Esophagus muscularis mucosa (tissue), 4 donors: ENCODE measurements around the gene TMEM235. TPM values are rescaled to one million over a fixed set of nuclear protein-coding genes. Genes with fewer than 3 reads are reported as not detected.

Source experiments
- DNase-seq: peaks from one replicate; pipeline ENCODE4 v3.0.0-alpha.2; 2017; ENCODE audit errors: extremely low spot score
- H3K27ac ChIP-seq, 4 donors: fragments of 200-600 bp; sonication (generic); replicated peaks in 1 of 4; 1 replicate in 3 of 4; 2 replicates in 1 of 4; pipeline ENCODE4 v1.5.1; 2016 to 2019; ENCODE audit warnings: mild to moderate bottlenecking in 1 of 4
- H3K27me3 ChIP-seq, 4 donors: fragments of 200-600 bp; sonication (generic); one replicate each; pipeline versions ENCODE4 v1.5.1 to v1.6.0; 2016 to 2019
- H3K36me3 ChIP-seq, 4 donors: fragments of 200-600 bp; sonication (generic); one replicate each; pipeline ENCODE4 v1.5.1; 2016 to 2019
- H3K4me1 ChIP-seq, 4 donors: fragments of 200-600 bp; sonication (generic); one replicate each; pipeline ENCODE4 v1.5.1; 2016 to 2019
- H3K4me3 ChIP-seq, 4 donors: fragments of 200-600 bp; sonication (generic); 1 replicate in 2 of 4; 2 replicates in 2 of 4; pipeline ENCODE4 v1.5.1; 2016 to 2019; ENCODE audit warnings: mild to moderate bottlenecking in 4 of 4, moderate library complexity in 1 of 4
- H3K9me3 ChIP-seq, 4 donors: fragments of 200-600 bp; sonication (generic); 1 replicate in 3 of 4; 2 replicates in 1 of 4; pipeline ENCODE4 v1.5.1; 2016 to 2019
- EP300 ChIP-seq: sonication (generic); formaldehyde crosslinking; IDR thresholded peaks from one replicate; pipeline ENCODE4 v1.6.1; 2017; ENCODE audit warnings: antibody characterized with exemption
- POLR2A ChIP-seq: fragments of 450-650 bp; IDR thresholded peaks from one replicate; pipeline ENCODE4 v1.6.1; 2017; ENCODE audit warnings: antibody characterized with exemption, moderate library complexity, mild to moderate bottlenecking, low read depth
- POLR2AphosphoS5 ChIP-seq, 2 donors: sonication (generic); formaldehyde crosslinking; IDR thresholded peaks; one replicate each; pipeline ENCODE4 v1.6.1; 2017; ENCODE audit warnings: antibody characterized with exemption in 2 of 2
- WGBS: methylation state at CpG from one replicate; pipeline ENCODE4 v1.1.5; 2018; 5-methylcytosine and 5-hydroxymethylcytosine counted together
- intact Hi-C: fragments of 100-400 bp; cut with DNase I; formaldehyde crosslinking; loops from one replicate; pipeline ENCODE4 v1.15.1; 2023
- total RNA-seq, 4 donors: library from RNA; depleted of rRNA; stranded (reverse); fragments of >200 nt; gene quantifications; one replicate each; pipeline versions ENCODE4 v1.1.0 to v1.2.1, GENCODE V29; 2016
- TF ChIP-seq, protein P1 (sequence below), 3 experiments: fragments of 200-600 bp in 2 of 3; fragments of 450-650 bp in 1 of 3; sonication (generic) in 2 of 3; IDR thresholded peaks; one replicate each; pipeline ENCODE4 v1.5.1; 2017 to 2019; ENCODE audit warnings: antibody characterized with exemption in 3 of 3, mild to moderate bottlenecking in 2 of 3, moderate library complexity in 1 of 3

TMEM235 gene
- total RNA-seq, 4 donors from 2014 or later, result not detected

DNA sequence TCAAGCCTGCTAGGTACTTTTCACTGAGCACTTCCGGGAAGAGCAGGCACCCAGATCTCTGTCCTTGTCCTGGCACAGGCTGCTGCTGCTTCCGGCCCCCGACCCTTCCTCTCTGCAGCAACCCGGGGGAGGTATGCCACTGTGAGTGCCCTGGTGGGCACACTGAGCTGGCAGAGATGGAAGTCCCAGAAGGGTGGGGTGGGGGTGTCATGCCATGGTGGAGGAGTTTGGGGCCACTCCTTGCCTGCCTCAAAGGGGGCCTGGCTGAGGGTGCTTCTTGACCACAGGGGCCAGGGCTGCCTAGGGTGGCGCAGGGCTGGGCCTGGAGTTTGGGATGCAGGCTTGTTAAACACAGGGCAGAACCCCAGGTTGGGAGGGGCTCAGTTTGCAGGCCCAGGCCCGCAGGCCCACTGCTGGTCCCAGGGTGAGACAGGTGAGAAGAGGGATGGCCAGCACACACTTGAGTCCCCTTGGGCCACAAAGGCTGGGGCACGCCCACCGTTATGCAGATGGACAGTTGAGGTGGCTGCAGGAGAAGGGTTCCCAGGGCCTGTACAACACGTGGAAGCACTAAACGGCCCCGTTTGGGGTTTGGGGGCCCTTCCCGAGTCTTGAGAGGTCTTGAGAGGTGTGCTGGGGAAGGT lies 8.7 kb downstream of the TMEM235 start:
- peaks cover 0 to 8% (median 0%) of the 10 kb centered on the region in 4 donors for H3K4me1 ChIP-seq
- H3K36me3 ChIP-seq, result no peaks in the 10 kb centered on the region
- DNase-seq, result no peak
- TF ChIP-seq POLR2A (no peak), EP300 (no peak), POLR2AphosphoS5 (IDR thresholded peaks at IDR 0.05) (no peak)
- TF ChIP-seq, protein P1, sequence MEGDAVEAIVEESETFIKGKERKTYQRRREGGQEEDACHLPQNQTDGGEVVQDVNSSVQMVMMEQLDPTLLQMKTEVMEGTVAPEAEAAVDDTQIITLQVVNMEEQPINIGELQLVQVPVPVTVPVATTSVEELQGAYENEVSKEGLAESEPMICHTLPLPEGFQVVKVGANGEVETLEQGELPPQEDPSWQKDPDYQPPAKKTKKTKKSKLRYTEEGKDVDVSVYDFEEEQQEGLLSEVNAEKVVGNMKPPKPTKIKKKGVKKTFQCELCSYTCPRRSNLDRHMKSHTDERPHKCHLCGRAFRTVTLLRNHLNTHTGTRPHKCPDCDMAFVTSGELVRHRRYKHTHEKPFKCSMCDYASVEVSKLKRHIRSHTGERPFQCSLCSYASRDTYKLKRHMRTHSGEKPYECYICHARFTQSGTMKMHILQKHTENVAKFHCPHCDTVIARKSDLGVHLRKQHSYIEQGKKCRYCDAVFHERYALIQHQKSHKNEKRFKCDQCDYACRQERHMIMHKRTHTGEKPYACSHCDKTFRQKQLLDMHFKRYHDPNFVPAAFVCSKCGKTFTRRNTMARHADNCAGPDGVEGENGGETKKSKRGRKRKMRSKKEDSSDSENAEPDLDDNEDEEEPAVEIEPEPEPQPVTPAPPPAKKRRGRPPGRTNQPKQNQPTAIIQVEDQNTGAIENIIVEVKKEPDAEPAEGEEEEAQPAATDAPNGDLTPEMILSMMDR (IDR thresholded peaks at IDR 0.05), result no peak
- 90% methylated on average over 11 of the region's 12 CpGs for WGBS
- no peaks in the 10 kb centered on the region for H3K27me3 ChIP-seq
- H3K27ac ChIP-seq, result no peak overlapping the region
- intact Hi-C loops, result no loop called here
- H3K9me3 ChIP-seq, result no peaks in the 10 kb centered on the region
- no peak overlapping the region for H3K4me3 ChIP-seq

GRCh38 chr17:78240839-78241238 lies 9.4 kb downstream of the TMEM235 start:
- H3K27me3 ChIP-seq, result no peaks in the 10 kb centered on the region
- H3K9me3 ChIP-seq, result no peaks in the 10 kb centered on the region
- peaks cover 0 to 8% (median 0%) of the 10 kb centered on the region in 4 donors for H3K4me1 ChIP-seq
- no peaks in the 10 kb centered on the region for H3K36me3 ChIP-seq
- no peak for TF ChIP-seq POLR2AphosphoS5 (IDR thresholded peaks at IDR 0.05)
- no peak for TF ChIP-seq POLR2A
- TF ChIP-seq, protein P1 (IDR thresholded peaks at IDR 0.05), result no peak
- TF ChIP-seq EP300, result no peak
- no peak overlapping the region for H3K4me3 ChIP-seq
- H3K27ac ChIP-seq, result no peak overlapping the region
- intact Hi-C loops, result no loop called here
- no peak for DNase-seq
- WGBS, result 80% methylated on average over 9 of the region's 9 CpGs

- Histone ChIP-seq H3K36me3 (no peaks in the 10 kb centered on the region), H3K4me1 (peaks cover 0 to 8% (median 0%) of the 10 kb centered on the region in 4 donors), H3K9me3 (no peaks in the 10 kb centered on the region), H3K27ac (no peak overlapping the region), H3K27me3 (no peaks in the 10 kb centered on the region), H3K4me3 (no peak overlapping the region)
- intact Hi-C loops, result no loop called here
- TF ChIP-seq POLR2AphosphoS5 (IDR thresholded peaks at IDR 0.05) (no peak), POLR2A (no peak), EP300 (no peak)
- TF ChIP-seq, protein P1 (IDR thresholded peaks at IDR 0.05), result no peak
- no peak for DNase-seq
- WGBS, result 86% methylated on average over 11 of the region's 13 CpGs
Observed at GRCh38 chr17:78241277-78242023, 10.0 kb downstream of the TMEM235 start.

- intact Hi-C loops, result no loop called here
Observed at GRCh38 chr17:78242024-78242742, 10.8 kb downstream of the TMEM235 start.

More at GRCh38 chr17:78242024-78242742, 10.8 kb downstream of the TMEM235 start:
- no peak for TF ChIP-seq EP300
- no peak for TF ChIP-seq POLR2AphosphoS5 (IDR thresholded peaks at IDR 0.05)
- TF ChIP-seq, protein P1 (IDR thresholded peaks at IDR 0.05), result no peak
- no peak for TF ChIP-seq POLR2A
- WGBS, result 77% methylated on average over 10 of the region's 21 CpGs
- H3K36me3 ChIP-seq, result no peaks in the 10 kb centered on the region
- H3K4me3 ChIP-seq, result no peak overlapping the region
- DNase-seq, result no peak
- no peak overlapping the region for H3K27ac ChIP-seq
- no peaks in the 10 kb centered on the region for H3K27me3 ChIP-seq
- H3K4me1 ChIP-seq, result peaks cover 0 to 5% (median 0%) of the 10 kb centered on the region in 4 donors
- H3K9me3 ChIP-seq, result no peaks in the 10 kb centered on the region
